HG03045 (cell line): ENCODE measurements around the gene NLGN1.
"Not testable (repeated sequence)": the region's sequence is repeated elsewhere in the genome, so short reads cannot be mapped to it uniquely, and the experiment has no call there.

ENCODE experiments used
- ATAC-seq: cut with Tn5 transposase; IDR thresholded peaks from one replicate; pipeline ENCODE4 v1.9.1; 2021; ENCODE audit warnings: mild to moderate bottlenecking, moderate library complexity; ENCODE audit not compliant: unreplicated experiment

The NLGN1 gene

GRCh38 chr3:173429076-173429475 lies 31.5 kb downstream of the NLGN1 start:
- no peak for ATAC-seq

- no peak for ATAC-seq
These were observed 32.0 kb downstream of the NLGN1 start for GRCh38 chr3:173429527-173429926.

GRCh38 chr3:173430576-173430975 lies 33.0 kb downstream of the NLGN1 start:
- ATAC-seq = no peak

- ATAC-seq = no peak
These were observed 41.5 kb downstream of the NLGN1 start for GRCh38 chr3:173439004-173439403.

GRCh38 chr3:173440514-173440913 lies 43.0 kb downstream of the NLGN1 start:
- no peak for ATAC-seq

- ATAC-seq = not testable (repeated sequence)
These were observed 54.0 kb downstream of the NLGN1 start for GRCh38 chr3:173451561-173451960.

- ATAC-seq = no peak
These were observed 65.7 kb downstream of the NLGN1 start for GRCh38 chr3:173463250-173463649.

GRCh38 chr3:173465112-173465511 lies 67.6 kb downstream of the NLGN1 start:
- ATAC-seq = no peak

- no peak for ATAC-seq
These were observed 68.5 kb downstream of the NLGN1 start for GRCh38 chr3:173465898-173466678.

GRCh38 chr3:173467501-173467900 lies 70.0 kb downstream of the NLGN1 start:
- ATAC-seq = no peak

GRCh38 chr3:173473237-173473636 lies 75.7 kb downstream of the NLGN1 start:
- ATAC-seq = no peak

- ATAC-seq = no peak
These were observed 81.8 kb downstream of the NLGN1 start for GRCh38 chr3:173479301-173479700.

GRCh38 chr3:173501931-173502489 lies 104.5 kb downstream of the NLGN1 start:
- ATAC-seq = no peak

- no peak for ATAC-seq
These were observed 105.5 kb downstream of the NLGN1 start for GRCh38 chr3:173502983-173503568.

GRCh38 chr3:173510565-173510964 lies 113.0 kb downstream of the NLGN1 start:
- no peak for ATAC-seq

- ATAC-seq = no peak
These were observed 115.6 kb downstream of the NLGN1 start for GRCh38 chr3:173513123-173513522.

- ATAC-seq = peak; percentile 83
These were observed 131.6 kb downstream of the NLGN1 start for GRCh38 chr3:173529062-173529711.

GRCh38 chr3:173531602-173532001 lies 134.1 kb downstream of the NLGN1 start:
- ATAC-seq = no peak

- ATAC-seq = no peak
These were observed 140.9 kb downstream of the NLGN1 start for GRCh38 chr3:173538410-173538809.

GRCh38 chr3:173545590-173545989 lies 148.0 kb downstream of the NLGN1 start:
- ATAC-seq = not testable (repeated sequence)

GRCh38 chr3:173547070-173547469 lies 149.5 kb downstream of the NLGN1 start:
- ATAC-seq = no peak

GRCh38 chr3:173548261-173548660 lies 150.7 kb downstream of the NLGN1 start:
- no peak for ATAC-seq
